DLD1 (cell line): ENCODE results near the gene ADD3.
"Not testable (repeated sequence)": the region's sequence is repeated elsewhere in the genome, so short reads cannot be mapped to it uniquely, and the experiment has no call there.

ENCODE experiments used
- in situ Hi-C: cut with HindIII; loops from 2 replicates; pipeline ENCODE4 v1.10.0; 2017; ENCODE audit warnings: low sequenced_read_pairs

Gene ADD3

DNA sequence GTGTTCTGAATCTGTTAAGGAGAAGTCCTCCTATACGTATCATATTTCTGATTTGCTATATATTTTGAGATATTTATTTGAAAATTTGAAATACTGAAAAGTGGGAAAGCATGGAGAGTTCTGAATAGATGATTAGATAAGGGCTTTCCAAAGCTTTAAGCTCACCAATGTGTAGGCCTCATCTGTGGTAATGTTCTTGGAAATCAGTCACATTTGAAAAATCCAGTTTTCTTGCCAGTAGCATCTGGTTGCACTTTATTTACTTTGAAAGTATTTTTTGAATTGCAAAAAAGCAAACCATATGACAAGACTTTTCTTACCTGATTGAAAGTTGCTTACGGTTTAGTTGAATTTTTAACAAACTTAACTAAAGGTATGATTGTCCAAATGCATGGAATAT is 21.7 kb downstream of the ADD3 start:
- in situ Hi-C loops: no loop called here

DNA sequence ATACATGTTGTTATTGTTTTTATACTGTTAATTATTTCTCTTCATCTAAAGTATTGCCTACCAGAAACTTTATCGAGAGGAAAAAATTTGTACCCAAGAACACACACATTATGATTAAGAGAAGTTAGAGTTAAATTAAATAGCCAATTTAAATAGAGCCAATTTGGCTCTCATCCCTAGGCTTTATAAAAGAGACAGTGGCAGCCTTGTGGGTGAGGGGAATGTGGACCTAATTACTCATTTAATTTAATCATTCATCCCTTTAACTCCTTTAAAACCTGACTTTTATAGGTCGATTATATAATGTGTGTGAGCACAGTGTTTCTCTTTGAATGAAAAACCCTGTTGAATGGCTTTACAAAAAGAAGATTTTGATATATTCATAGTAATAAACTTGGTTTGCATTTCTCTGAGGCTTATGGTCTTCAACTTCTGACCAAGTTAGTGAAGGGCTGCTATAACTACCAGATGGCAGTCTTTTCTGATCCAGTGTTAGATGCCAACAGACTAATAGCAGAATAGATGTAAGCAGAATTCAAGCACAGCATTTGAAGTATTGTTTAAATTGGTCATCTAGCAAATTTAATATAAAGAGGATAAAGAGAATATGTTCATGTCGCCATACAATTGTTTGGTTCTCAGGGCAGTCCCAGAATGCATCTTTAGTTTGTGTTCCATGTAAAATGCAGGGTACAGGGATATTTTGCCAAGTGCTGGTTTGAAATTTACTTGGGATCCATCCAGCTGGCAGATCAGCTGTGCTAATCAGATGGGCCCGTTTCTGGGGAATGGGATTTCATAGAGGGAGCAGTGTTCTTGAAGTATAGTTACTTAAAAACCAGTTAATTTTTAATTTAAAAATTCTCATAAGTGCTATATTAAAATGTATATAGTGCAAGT is 25.3 kb downstream of the ADD3 start:
- in situ Hi-C loops: no loop called here

DNA sequence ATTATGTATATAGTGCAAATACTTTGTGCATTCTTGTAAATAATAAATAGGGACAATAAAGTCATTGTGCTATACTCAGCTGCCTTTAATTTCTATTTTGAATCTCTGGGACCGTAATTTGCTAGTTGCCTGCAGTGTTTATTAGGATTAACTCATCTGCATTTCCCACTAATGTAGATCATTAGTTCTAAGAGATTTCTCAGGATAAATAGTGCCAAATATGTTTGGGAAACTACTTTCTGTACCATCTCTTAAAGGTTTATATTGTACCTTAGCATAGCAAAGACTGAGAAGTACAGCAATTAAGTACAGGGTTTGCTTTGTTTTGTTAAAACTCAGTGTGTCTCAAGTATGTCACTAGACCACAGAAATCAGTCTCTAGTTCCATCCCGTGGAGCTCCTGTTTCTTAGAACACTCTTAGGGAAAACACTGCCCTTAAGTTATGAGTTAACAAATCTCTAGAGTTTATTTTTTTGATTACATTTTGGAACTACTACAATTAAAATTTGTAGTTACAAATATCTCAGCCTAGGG is 26.0 kb downstream of the ADD3 start:
- in situ Hi-C loops: no loop called here

DNA sequence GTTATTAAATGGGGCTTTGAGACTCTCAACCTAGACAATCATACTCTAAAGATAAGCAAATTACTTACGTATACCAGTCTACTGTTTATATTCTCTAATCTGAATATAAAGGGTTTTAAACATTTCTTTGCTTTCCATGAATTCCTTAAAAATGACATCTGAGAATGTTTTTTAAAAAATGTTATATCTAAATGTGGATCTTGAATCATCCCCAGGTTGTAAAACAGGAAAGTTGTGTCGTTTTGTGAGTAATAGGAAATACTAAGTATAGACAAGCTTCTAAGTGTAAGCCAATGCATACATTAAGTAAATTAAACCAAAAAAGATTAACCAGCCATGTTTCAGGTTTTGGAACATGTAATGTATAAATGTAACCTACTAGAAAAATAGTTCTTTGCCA is 26.8 kb downstream of the ADD3 start:
- in situ Hi-C loops: no loop called here

GRCh38 chr10:110035070-110035921 is 27.5 kb downstream of the ADD3 start:
- in situ Hi-C loops: no loop called here

DNA sequence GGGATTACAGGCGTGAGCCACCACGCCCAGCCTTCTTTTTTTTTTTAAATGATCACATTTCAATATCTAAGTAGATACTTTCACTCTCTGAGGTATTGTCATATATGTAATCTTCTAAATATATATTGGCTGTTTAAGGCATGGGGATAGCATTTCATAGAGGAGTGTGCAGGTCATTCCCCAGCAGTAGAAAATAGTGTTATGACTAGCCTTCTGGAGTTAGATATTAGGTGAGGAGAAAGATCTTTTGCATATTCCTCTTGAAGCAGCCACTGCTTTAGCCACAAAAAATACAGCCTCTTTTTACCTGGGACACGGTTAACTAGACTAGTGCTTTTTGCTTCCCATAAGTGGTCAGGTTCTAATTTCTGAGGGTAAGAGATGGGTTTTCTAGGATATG is 28.9 kb downstream of the ADD3 start:
- in situ Hi-C loops: no loop called here

- in situ Hi-C loops: no loop called here
These were observed 31.5 kb downstream of the ADD3 start for GRCh38 chr10:110039254-110039653.

GRCh38 chr10:110040108-110040507 is 32.3 kb downstream of the ADD3 start:
- in situ Hi-C loops: no loop called here

DNA sequence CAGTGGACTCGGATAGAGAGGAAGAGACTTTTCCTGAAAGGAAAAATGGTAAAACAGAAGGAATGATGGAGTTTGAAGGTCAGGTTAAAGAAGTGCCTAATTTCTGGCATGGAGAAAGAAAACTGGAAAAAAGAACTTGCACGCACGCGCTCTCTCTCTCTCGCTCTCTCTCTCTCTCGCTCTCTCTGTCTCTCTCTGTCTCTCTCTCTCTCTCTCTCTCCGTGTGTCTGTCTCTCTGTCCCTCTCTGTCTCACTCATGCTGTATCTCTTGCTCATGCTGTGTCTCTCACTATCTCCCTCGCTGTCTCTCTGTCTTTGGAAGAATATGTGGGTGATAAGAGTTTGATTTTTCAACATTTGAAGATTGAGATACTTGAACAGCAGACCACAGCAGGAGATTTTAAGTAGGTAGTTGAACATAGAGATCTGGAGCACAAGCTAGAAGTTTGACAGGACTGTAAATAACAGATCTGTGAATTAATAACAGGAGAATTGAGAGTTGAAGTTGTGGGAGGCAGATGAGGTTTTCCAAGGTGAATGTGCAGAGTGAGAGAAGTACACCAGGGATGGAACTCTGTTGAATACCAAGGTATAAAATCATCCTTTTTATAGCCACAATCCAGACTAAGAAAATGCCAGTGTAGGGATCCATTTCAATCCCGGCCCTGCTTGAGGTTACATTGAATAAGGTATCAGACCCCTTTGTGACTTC is 33.1 kb downstream of the ADD3 start:
- in situ Hi-C loops: no loop called here

DNA sequence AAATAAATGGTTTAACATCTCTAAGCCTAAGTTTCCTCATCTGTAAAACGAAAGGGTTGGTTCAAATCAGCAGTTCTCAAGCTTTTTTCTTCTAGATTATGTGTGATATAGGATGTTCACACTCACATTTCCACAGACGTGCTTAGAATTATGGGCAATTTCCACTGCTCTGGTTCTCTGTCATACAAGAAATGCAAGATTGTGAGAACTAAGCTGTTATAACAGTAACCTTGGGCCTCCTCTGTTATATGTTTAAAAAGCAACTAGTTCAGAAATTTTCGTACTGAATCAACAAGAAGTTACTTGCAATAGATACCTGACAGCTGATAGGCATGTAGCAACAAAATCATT is 33.7 kb downstream of the ADD3 start:
- in situ Hi-C loops: no loop called here

GRCh38 chr10:110042181-110042580 is 34.4 kb downstream of the ADD3 start:
- in situ Hi-C loops: no loop called here

GRCh38 chr10:110042891-110043290 is 35.1 kb downstream of the ADD3 start:
- in situ Hi-C loops: no loop called here

- in situ Hi-C loops: no loop called here
These were observed 36.9 kb downstream of the ADD3 start for GRCh38 chr10:110044681-110045080.

- in situ Hi-C loops: no loop called here
These were observed 38.0 kb downstream of the ADD3 start for GRCh38 chr10:110045772-110046171.

GRCh38 chr10:110048145-110048544 is 40.4 kb downstream of the ADD3 start:
- in situ Hi-C loops: not testable (repeated sequence)

GRCh38 chr10:110048781-110049180 is 41.0 kb downstream of the ADD3 start:
- in situ Hi-C loops: no loop called here

GRCh38 chr10:110049889-110050591 is 42.3 kb downstream of the ADD3 start:
- in situ Hi-C loops: not testable (repeated sequence)

- in situ Hi-C loops: no loop called here
These were observed 43.7 kb downstream of the ADD3 start for GRCh38 chr10:110051487-110051886.

DNA sequence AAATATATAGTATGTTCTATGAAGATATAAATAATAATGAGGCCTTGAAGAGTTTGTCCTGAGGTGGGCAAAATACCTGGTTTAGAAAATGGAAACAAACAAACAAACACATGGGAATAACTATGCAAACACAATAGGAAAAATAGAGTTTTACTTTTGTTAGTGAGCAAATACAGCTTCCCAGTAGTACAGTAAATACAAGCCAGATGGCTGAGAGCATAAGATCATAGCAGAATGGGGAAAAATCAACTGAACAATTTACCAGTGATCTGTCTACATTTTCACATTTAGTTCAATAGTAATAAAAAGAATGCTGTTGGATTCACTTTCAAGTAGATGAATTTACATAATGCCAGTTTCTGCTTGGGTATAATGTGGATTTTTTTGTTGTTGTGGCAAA is 45.1 kb downstream of the ADD3 start:
- in situ Hi-C loops: no loop called here

- in situ Hi-C loops: no loop called here
These were observed 49.0 kb downstream of the ADD3 start for GRCh38 chr10:110056822-110057221.

GRCh38 chr10:110057456-110057855 is 49.7 kb downstream of the ADD3 start:
- in situ Hi-C loops: no loop called here
